Sigmoid colon (tissue), 7 donors: ENCODE measurements around the gene CFAP20. TPM values are rescaled to one million over a fixed set of nuclear protein-coding genes. Genes with fewer than 3 reads are reported as not detected.

Experiments used
- DNase-seq: peaks from one replicate; pipeline ENCODE4 v3.0.0-alpha.2; 2019
- H3K27ac ChIP-seq, 4 donors: fragments of 200-600 bp; sonication (generic); one replicate each; pipeline ENCODE4 v1.5.1; 2016 to 2019; ENCODE audit warnings: mild to moderate bottlenecking in 1 of 4
- H3K27me3 ChIP-seq, 3 donors: fragments of 200-600 bp; sonication (generic); one replicate each; pipeline ENCODE4 v1.5.1; 2019; ENCODE audit warnings: mild to moderate bottlenecking in 1 of 3
- H3K36me3 ChIP-seq, 4 donors: fragments of 200-600 bp; sonication (generic); one replicate each; pipeline ENCODE4 v1.5.1; 2016 to 2019
- H3K4me1 ChIP-seq, 4 donors: fragments of 200-600 bp; sonication (generic); one replicate each; pipeline ENCODE4 v1.5.1; 2017 to 2019
- H3K4me3 ChIP-seq, 4 donors: fragments of 200-600 bp; sonication (generic); one replicate each; pipeline ENCODE4 v1.5.1; 2017 to 2019; ENCODE audit warnings: mild to moderate bottlenecking in 2 of 4, moderate library complexity in 1 of 4
- H3K9me3 ChIP-seq, 4 donors: fragments of 200-600 bp in 3 of 4; sonication (generic) in 3 of 4; one replicate each; pipeline versions ENCODE4 v1.5.1 to v1.6.1; 2013 to 2019
- CTCF ChIP-seq, 4 experiments: fragments of 450-650 bp in 3 of 4; fragments of 200-600 bp in 1 of 4; IDR thresholded peaks; one replicate each; pipeline ENCODE4 v1.5.1; 2016 to 2019; ENCODE audit warnings: antibody characterized with exemption in 4 of 4, mild to moderate bottlenecking in 3 of 4, moderate library complexity in 2 of 4
- EP300 ChIP-seq, 4 donors: sonication (generic); formaldehyde crosslinking; IDR thresholded peaks; one replicate each; pipeline ENCODE4 v1.6.1; 2017; ENCODE audit warnings: antibody characterized with exemption in 4 of 4
- POLR2A ChIP-seq, 2 donors: fragments of 450-650 bp; IDR thresholded peaks; one replicate each; pipeline ENCODE4 v1.6.1; 2016; ENCODE audit warnings: antibody characterized with exemption in 2 of 2, mild to moderate bottlenecking in 2 of 2, moderate library complexity in 2 of 2
- POLR2AphosphoS5 ChIP-seq, 4 donors: sonication (generic); formaldehyde crosslinking; IDR thresholded peaks; one replicate each; pipeline ENCODE4 v1.6.1; 2017; ENCODE audit warnings: antibody characterized with exemption in 4 of 4
- WGBS, 2 donors: extraction: QIAGEN DNeasy Blood & Tissue Kit; methylation state at CpG; one replicate each; pipeline ENCODE4 v1.1.7; 2013; 5-methylcytosine and 5-hydroxymethylcytosine counted together
- intact Hi-C: fragments of 100-400 bp; cut with DNase I; formaldehyde crosslinking; loops from one replicate; pipeline ENCODE4 v1.15.1; 2023
- polyA plus RNA-seq, 3 donors: library from polyadenylated mRNA; stranded (reverse); fragments of 200-250 nt; gene quantifications; one replicate each; pipeline ENCODE4 v1.2.3, GENCODE V29; 2013
- total RNA-seq, 4 donors: library from RNA; depleted of rRNA; stranded (reverse); fragments of >200 nt; gene quantifications; one replicate each; pipeline ENCODE4 v1.1.0, GENCODE V29; 2016
- donor health status: healthy with polysubstance abuse.
- donor health status: Bipolar disorder and iron deficiency.
- donor health status: healthy.

CFAP20 gene
- total and polyA plus RNA-seq, 7 donors = 11.9 to 42.5 (median 28.3) TPM

GRCh38 chr16:58124601-58124915 is 4.6 kb downstream of the CFAP20 start:
- Histone ChIP-seq H3K36me3 (no peaks in the 10 kb centered on the region), H3K27me3 (no peaks in the 10 kb centered on the region), H3K9me3 (no peaks in the 10 kb centered on the region), H3K4me3 (no peak overlapping the region), H3K27ac (peak overlapping the region in 3 of 4 donors; percentile 16 to 92 (median 47)), H3K4me1 (peaks cover 0 to 83% (median 74%) of the 10 kb centered on the region in 4 donors)
- TF ChIP-seq POLR2AphosphoS5 (IDR thresholded peaks at IDR 0.05) = no peak
- TF ChIP-seq EP300 (IDR thresholded peaks at IDR 0.05) = no peak
- no peak for TF ChIP-seq POLR2A (IDR thresholded peaks at IDR 0.05)
- intact Hi-C loops = loop anchor here (10.0 kb wide), 3 partner anchors 320 to 1190 kb away; partner anchors contain the start of genes HERPUD1, KATNB1 and KIFC3
- DNase-seq = no peak
- WGBS, 2 donors = 19 to 68% methylated on average over 1 of the region's 1 CpG

- intact Hi-C loops = loop anchor here (10.0 kb wide), 3 partner anchors 319 to 1189 kb away; partner anchors contain the start of genes HERPUD1, KATNB1 and KIFC3
- TF ChIP-seq POLR2A (IDR thresholded peaks at IDR 0.05) = no peak
Observed at GRCh38 chr16:58123896-58124600, 5.1 kb downstream of the CFAP20 start.

GRCh38 chr16:58121132-58121531 is 8.0 kb downstream of the CFAP20 start:
- Histone ChIP-seq H3K27me3 (no peaks in the 10 kb centered on the region), H3K27ac (peak overlapping the region in 3 of 4 donors; percentile 19 to 67 (median 52)), H3K4me3 (no peak overlapping the region), H3K36me3 (peaks cover 0 to 5% (median 0%) of the 10 kb centered on the region in 4 donors), H3K9me3 (no peaks in the 10 kb centered on the region), H3K4me1 (peaks cover 0 to 94% (median 77%) of the 10 kb centered on the region in 4 donors)
- intact Hi-C loops = loop anchor here (2.0 to 10.0 kb wide), 4 partner anchors 100 to 1186 kb away; partner anchors contain the start of genes HERPUD1, KATNB1 and KIFC3
- DNase-seq = no peak
- TF ChIP-seq POLR2A (IDR thresholded peaks at IDR 0.05) (no peak), CTCF (IDR thresholded peaks at IDR 0.05) (no peak), EP300 (IDR thresholded peaks at IDR 0.05) (no peak), POLR2AphosphoS5 (IDR thresholded peaks at IDR 0.05) (no peak)
- WGBS, 2 donors = 19 to 63% methylated on average over 6 of the region's 6 CpGs

More at GRCh38 chr16:58123896-58124600, 5.1 kb downstream of the CFAP20 start:
- Histone ChIP-seq H3K9me3 (no peaks in the 10 kb centered on the region), H3K27ac (peak overlapping the region in 3 of 4 donors; percentile 16 to 92 (median 47)), H3K36me3 (no peaks in the 10 kb centered on the region), H3K4me1 (peaks cover 0 to 88% (median 79%) of the 10 kb centered on the region in 4 donors), H3K4me3 (no peak overlapping the region), H3K27me3 (no peaks in the 10 kb centered on the region)
- 50 to 59% methylated on average over 8 of the region's 8 CpGs for WGBS, 2 donors
- DNase-seq = no peak

- WGBS, 2 donors = 27 to 62% methylated on average over 3 of the region's 3 CpGs
- peak in 1 of 4 donors; percentile 33 for TF ChIP-seq POLR2AphosphoS5 (IDR thresholded peaks at IDR 0.05)
- no peak for TF ChIP-seq CTCF (IDR thresholded peaks at IDR 0.05)
- no peak for TF ChIP-seq POLR2A (IDR thresholded peaks at IDR 0.05)
- TF ChIP-seq EP300 (IDR thresholded peaks at IDR 0.05) = no peak
- Histone ChIP-seq H3K4me1 (peaks cover 0 to 94% (median 72%) of the 10 kb centered on the region in 4 donors), H3K27me3 (no peaks in the 10 kb centered on the region), H3K27ac (peak overlapping the region; percentile 9 to 67 (median 36)), H3K36me3 (peaks cover under 1 to 14% (median 2%) of the 10 kb centered on the region in 4 donors), H3K9me3 (no peaks in the 10 kb centered on the region), H3K4me3 (no peak overlapping the region)
- intact Hi-C loops = loop anchor here (2.0 to 10.0 kb wide), 4 partner anchors 99 to 1185 kb away; partner anchors contain the start of genes HERPUD1, KATNB1 and KIFC3
- DNase-seq = no peak
Observed at GRCh38 chr16:58120234-58120633, 8.9 kb downstream of the CFAP20 start.

- TF ChIP-seq CTCF (IDR thresholded peaks at IDR 0.05) (no peak), EP300 (IDR thresholded peaks at IDR 0.05) (no peak), POLR2A (IDR thresholded peaks at IDR 0.05) (no peak), POLR2AphosphoS5 (IDR thresholded peaks at IDR 0.05) (no peak)
- Histone ChIP-seq H3K4me1 (peaks cover 0 to 90% (median 68%) of the 10 kb centered on the region in 4 donors), H3K9me3 (no peaks in the 10 kb centered on the region), H3K27me3 (no peaks in the 10 kb centered on the region), H3K4me3 (no peak overlapping the region), H3K27ac (peak overlapping the region in 3 of 4 donors; percentile 10 to 67 (median 52)), H3K36me3 (peaks cover 8 to 22% (median 10%) of the 10 kb centered on the region in 4 donors)
- no peak for DNase-seq
- intact Hi-C loops = no loop called here
- WGBS, 2 donors = 73 to 82% methylated on average over 8 of the region's 8 CpGs
Observed at GRCh38 chr16:58119509-58119845, 9.7 kb downstream of the CFAP20 start.
